GM12872 (cell line): ENCODE results near the gene NFYC.

Source experiments
- TF ChIP-seq, protein P1 (sequence below): IDR thresholded peaks from 3 replicates; pipeline ENCODE4 v1.5.1; 2011; ENCODE audit warnings: low read depth, mild to moderate bottlenecking, low read length, moderate library complexity; ENCODE audit not compliant: insufficient read depth

Gene NFYC

DNA sequence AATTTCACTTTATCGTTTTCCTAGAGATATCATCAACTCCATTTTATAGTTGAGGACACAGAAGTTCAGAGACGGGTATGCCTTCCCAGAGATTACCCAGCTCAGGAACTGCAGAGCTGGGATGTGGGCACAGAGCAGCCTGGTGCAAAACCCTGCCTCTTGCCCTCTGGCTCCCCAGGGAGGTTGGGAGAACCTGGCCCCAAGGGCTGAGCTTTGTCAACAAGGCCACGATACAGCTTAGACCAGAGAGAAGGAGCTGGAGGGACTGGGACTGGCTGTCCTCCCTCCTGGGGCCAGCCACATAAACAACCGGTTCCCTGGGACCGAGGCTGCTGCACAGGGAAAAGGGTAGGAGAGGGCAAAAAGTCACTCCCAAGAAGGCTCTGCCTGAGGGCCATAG is 29.8 kb upstream of the NFYC start:
- TF ChIP-seq, protein P1, sequence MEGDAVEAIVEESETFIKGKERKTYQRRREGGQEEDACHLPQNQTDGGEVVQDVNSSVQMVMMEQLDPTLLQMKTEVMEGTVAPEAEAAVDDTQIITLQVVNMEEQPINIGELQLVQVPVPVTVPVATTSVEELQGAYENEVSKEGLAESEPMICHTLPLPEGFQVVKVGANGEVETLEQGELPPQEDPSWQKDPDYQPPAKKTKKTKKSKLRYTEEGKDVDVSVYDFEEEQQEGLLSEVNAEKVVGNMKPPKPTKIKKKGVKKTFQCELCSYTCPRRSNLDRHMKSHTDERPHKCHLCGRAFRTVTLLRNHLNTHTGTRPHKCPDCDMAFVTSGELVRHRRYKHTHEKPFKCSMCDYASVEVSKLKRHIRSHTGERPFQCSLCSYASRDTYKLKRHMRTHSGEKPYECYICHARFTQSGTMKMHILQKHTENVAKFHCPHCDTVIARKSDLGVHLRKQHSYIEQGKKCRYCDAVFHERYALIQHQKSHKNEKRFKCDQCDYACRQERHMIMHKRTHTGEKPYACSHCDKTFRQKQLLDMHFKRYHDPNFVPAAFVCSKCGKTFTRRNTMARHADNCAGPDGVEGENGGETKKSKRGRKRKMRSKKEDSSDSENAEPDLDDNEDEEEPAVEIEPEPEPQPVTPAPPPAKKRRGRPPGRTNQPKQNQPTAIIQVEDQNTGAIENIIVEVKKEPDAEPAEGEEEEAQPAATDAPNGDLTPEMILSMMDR, result no peak

DNA sequence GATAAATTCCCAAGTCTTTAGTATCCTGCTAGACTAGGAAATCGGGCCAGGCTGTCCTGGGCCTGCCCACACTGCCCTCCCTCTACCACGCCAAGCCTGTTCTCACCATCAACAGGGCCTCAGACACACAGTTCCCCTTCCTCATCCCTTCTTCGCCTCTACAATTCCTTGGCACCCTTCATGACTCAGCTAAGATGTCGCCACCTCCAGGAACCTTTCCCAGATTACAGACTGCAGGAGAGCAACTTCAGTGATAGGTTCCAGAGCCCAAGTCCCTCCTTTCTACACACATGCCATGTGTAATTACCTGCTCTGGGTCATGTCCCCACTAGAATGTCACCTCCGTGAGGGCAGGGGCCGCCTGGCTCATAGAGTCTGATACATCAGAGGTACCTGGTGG is 29.4 kb upstream of the NFYC start:
- TF ChIP-seq, protein P1, result no peak

DNA sequence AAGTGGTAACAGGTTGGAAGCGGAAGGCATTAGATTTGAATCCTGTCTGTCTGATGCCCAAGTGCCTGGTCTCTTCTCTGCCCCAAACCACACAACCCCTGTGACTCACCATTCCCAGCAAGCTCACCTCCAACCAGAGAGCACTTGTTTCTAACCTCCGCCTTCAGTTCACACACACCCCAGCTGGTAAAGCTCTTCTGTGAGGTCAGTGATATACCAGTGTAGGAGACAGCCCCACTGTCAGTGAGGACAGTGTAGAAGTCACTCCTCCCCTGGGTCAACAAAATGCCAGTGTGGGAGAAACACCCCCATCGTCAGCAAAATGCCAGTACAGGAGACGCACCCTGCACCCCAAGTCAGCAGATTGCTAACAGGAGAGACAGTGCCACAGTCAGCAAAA is 28.6 kb upstream of the NFYC start:
- TF ChIP-seq, protein P1, result no peak

DNA sequence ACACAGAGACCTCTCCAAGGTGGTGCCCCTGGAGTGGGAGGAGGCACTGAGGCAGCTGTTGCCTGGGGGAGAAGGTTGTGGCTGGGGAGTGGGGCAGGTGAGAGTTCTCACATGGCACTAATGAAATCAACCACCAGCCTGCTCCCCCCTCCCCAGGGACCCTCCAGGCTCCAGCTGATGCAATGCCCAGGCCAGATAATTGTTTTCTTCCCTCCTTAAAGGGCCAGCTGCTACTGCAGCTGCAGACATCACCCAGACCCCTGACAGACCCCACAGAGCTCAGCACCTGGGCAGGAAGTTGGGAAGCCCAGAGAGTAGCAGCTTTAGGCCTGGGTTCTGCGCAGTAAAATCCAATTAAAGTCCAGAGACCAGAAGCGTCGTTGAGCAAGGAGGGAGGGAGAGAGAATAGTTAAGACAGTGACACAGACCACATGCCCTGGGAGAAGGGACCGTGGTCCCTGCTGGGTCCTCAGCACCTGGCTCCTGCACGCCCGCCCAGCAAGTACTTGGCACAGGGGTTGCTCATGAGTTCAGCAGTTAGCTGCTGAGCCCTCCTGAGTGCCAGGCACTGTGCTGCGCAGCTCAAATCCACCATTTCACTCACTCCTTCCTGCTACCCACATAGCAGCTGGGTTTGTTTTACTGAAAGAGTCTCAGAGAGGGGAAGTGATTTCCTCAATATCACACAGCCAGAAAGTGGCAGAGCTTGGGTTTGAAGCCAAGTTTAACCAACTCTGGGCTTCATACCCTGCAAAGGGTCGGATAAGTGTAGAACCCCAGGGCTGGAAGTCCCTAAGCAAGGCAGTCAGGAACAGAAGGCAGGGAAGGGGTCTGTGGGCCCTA is 28.0 kb upstream of the NFYC start:
- TF ChIP-seq, protein P1, result no peak

DNA sequence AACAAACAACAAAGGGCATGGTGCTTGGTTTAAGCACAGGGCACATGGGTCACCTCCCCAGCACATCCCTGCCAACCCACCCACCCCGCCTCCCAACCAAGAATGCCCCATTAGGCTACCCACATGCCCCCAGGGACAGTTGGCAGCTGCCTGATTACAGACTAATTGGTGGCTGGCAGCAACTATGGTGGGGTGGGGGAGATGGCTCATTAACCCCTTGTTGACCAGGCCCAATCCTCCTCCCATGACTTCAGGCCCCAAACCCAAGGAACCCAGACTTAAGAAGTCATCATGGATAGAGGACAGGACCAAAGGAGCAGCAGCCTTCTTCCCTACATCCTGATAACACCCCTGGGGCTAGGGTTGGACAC is 27.4 kb upstream of the NFYC start:
- TF ChIP-seq, protein P1, result no peak

DNA sequence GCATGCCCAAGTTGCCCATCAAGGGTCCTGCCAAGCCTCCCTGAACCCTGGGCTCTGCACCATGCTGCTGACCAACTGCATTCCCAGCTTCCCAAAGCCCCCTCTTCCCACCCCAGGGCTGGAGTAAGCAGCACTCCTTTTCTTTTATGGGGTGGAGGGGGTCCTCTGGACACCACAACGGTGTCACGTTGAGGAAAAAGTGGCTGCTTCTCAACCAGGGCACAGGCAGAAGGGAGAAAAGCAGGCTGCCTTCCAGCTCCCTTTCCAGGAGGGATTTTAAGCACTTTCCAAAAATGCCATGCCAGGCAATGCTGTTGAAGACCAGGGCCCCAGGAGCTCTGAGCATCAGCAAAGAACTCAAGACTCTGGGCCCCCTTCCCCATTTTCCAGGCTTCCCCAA is 26.7 kb upstream of the NFYC start:
- TF ChIP-seq, protein P1, result no peak

DNA sequence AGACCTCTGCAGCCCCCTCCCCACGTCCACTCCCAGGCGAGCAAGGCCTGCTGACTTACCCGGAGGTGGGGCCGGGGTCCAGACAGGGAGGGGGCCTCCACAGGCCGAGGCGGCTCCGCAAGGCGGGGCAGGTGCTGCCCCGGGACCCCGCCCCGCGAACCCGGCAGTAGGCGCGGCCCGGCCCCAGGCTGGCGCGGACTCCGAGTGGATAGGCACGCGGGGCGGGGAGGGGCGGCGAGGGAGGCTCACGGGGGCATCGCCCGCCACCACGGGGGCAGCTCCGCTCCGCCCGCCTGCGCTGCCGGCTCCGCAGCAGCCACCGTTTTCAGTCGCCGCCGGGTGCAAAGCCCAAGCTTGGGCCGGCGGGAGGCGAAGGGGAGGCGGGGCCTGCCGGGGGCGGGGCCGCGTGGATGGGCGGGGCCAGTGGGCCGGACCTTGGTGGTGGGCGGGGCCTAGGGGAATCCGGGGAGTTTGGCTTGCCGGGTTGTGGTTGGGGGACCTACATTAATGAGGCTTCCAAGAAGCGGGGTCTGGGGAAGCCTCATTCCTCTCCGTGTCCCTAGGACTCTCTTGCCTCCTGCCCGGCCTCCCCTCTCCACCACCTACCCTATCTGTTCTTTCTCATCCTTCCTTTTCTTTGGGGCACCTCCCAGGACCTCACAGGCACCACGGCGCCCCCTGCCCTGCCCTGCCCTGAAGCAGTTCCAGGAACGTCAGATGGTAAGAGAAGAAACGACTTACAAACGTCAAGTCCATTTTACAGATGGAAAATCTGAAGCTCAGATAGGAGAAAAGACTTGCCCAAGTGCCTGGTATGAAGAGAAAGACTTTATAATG is 26.0 kb upstream of the NFYC start, which contains the start of gene RIMS3:
TSS of gene RIMS3 (minus strand) at position 348 of the 837 bp plus-strand sequence. CDS start 23,757 bp downstream, outside the sequence.
- TF ChIP-seq, protein P1, result peak; percentile 35
